ENCODE data around the gene SAP30BP. TPM values are rescaled to one million over a fixed set of nuclear protein-coding genes. Genes with fewer than 3 reads are reported as not detected.

Gene SAP30BP
- total RNA-seq (2021; fragmentation: NEBNext Ultra II Directional; extraction: Animal tissue kit (Norgen Biotek cat#: 25700)) = 79.9 and 81.5 TPM in 2 replicates
- polyA plus RNA-seq (2011; rRNA removed) = 63.3 and 82.1 TPM in 2 replicates
- polyA plus RNA-seq (2011; cell fraction: cytosol; rRNA removed) = 88.6 TPM
- polyA plus RNA-seq (2011; cell fraction: nucleus; rRNA removed) = 167 TPM
- 60.3 to 81.1 TPM (median 73.3 TPM) in 4 replicates for polyA plus RNA-seq (2012, experiment 1 of 2)
- polyA plus RNA-seq (2012, experiment 2 of 2) = 72.8 TPM
- 55.3 TPM for polyA plus RNA-seq (2013, experiment 1 of 2)
- polyA plus RNA-seq (2013, experiment 2 of 2) = 51.7 TPM
- polyA minus RNA-seq (2011; rRNA and poly(A)+ RNA removed) = 44.8 and 47.0 TPM in 2 replicates
- polyA minus RNA-seq (2011; cell fraction: cytosol; rRNA and poly(A)+ RNA removed) = 35.2 TPM
- 50.9 TPM for polyA minus RNA-seq (2011; cell fraction: nucleus; rRNA and poly(A)+ RNA removed)
- long read RNA-seq, experiment 1, transcript SAP30BP-225 (11 exons, 2,722 nt) = major isoform, 18 of 39 reads
- long read RNA-seq, experiment 1, partial matches to known transcripts = 9 of 39 reads
- long read RNA-seq, experiment 1, other reads (novel, unspliced or antisense) = 6 of 39 reads
- long read RNA-seq, experiment 2, transcript SAP30BP-225 (11 exons, 2,722 nt) = major isoform, 46 of 70 reads
- long read RNA-seq, experiment 2, partial matches to known transcripts = 18 of 70 reads
- long read RNA-seq, experiment 2, other reads (novel, unspliced or antisense) = 5 of 70 reads

DNA sequence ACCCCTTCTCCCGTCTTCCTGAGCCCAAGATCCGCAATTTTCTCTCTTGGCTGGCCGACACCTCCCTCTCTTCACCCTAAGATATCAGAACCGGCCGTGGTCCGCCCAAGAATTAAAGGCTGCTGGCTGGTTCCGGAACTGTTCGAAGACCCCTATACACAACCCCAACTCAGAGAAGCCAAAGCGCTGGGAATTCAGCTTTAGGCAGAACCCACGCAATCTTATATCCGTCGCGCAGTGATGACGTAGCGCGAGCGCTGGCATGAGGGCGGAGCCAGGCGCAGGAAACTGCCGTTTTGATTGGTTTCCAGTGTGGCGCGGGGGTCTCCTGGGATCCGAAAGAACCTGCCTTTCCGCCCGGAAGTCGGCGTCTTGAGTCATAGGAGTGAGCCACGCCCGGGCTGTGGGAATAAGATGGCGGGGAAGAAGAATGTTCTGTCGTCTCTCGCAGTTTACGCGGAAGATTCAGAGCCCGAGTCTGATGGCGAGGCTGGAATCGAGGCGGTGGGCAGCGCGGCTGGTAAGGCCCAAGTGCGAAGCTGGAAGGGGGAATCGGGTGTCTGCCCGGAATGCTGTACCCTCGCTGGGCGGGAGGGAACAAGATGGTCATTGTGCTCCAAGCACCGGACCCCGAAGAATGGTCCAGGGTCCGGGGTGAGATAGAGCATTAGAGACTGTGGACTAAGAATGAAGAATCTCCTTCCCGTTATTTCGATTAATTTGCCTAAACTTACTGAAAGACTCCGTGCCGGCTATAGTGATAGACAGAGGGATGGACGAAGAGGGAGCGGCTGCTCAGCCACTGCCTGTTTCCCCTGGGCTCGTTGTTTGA is at the start of gene SAP30BP, which contains the start of gene RECQL5:
TSS of gene SAP30BP (plus strand) at position 380 of the 832 bp plus-strand sequence. CDS start at position 415, 35 bp downstream.
TSS of gene RECQL5 (minus strand) at position 196 of the 832 bp plus-strand sequence. CDS start 597 bp downstream, outside the sequence.
- H2BK12ac ChIP-seq (ENCODE audit: low read depth, low read length) = no peak within 1 kb of the TSS; the same call in 1 of the 2 replicates
- peaks cover 0 to 13% (median 3%) of the 10 kb centered on the region in 4 experiments; a peak in 2 of 7 replicates for H3K4me1 ChIP-seq (replicated peaks in 1 of 4; ENCODE audit: control insufficient read depth in 3 of 4, insufficient read depth in 4 of 4, low read length in 3 of 4)
- peaks cover 7 to 31% (median 22%) of the 10 kb centered on the region in 4 experiments; a peak in 6 of 8 replicates for H3K36me3 ChIP-seq (ENCODE audit: control insufficient read depth in 2 of 4, insufficient read depth in 4 of 4, low read length in 3 of 4)
- peak within 1 kb of the TSS; percentile 70 to 96 for H3K4me2 ChIP-seq (ENCODE audit: insufficient read depth in 1 of 2, low read depth in 2 of 2, low read length in 2 of 2)
- peak within 1 kb of the TSS; percentile 81 to 99 (median 96) for H3K4me3 ChIP-seq (ENCODE audit: extremely low read depth in 1 of 4, insufficient read depth in 2 of 4, low read depth in 3 of 4, low read length in 4 of 4)
- peak within 1 kb of the TSS; percentile 98 for H2BK5ac ChIP-seq (ENCODE audit: low read depth, low read length)
- H3K79me1 ChIP-seq (ENCODE audit: low read depth, low read length) = peaks cover 2% of the 10 kb centered on the region; the same call in 1 of the 2 replicates
- H4K5ac ChIP-seq (ENCODE audit: insufficient read length, low read depth, low read length) = peak within 1 kb of the TSS; percentile 79
- H3K23ac ChIP-seq (ENCODE audit: insufficient read length) = no peak within 1 kb of the TSS
- WGBS, 2 experiments (ENCODE audit: extremely low coverage in 1 of 2, insufficient coverage in 1 of 2, insufficient read length in 1 of 2, insufficient replicate concordance in 2 of 2, low coverage in 1 of 2, low lambda C conversion rate in 2 of 2, missing lambda C conversion rate in 1 of 2) = 3% methylated on average over 55 of the region's 55 CpGs; no CpG with 5 or more reads in 1 of the 2 experiments
- no peak within 1 kb of the TSS for H2BK120ac ChIP-seq (replicated peaks; ENCODE audit: low read depth, low read length)
- ChIA-PET POLR2A (ENCODE audit: partially characterized antibody) (interaction anchor here (0.7 to 4.1 kb wide), 23 partner anchors 8 to 160 kb away, joined by 3 to 42 read pairs (median 4); partner anchors contain the start of genes ITGB4 and SMIM5), CTCF (ENCODE audit: partially characterized antibody) (interaction anchor here (0.6 to 51.0 kb wide), 10 partner anchors 9 to 113 kb away, joined by 3 to 2200 read pairs (median 5); partner anchors contain the start of gene SMIM5)
- H3K9ac ChIP-seq (replicated peaks in 1 of 4; ENCODE audit: extremely low read depth in 1 of 4, low read depth in 3 of 4, low read length in 3 of 4) = peak within 1 kb of the TSS; percentile 90 to 98 (median 96)
- peak within 1 kb of the TSS; percentile 26 for H4K91ac ChIP-seq (replicated peaks; ENCODE audit: insufficient read length, low read length)
- H2AK5ac ChIP-seq (ENCODE audit: low read depth, low read length) = no peak within 1 kb of the TSS
- H3K9me3 ChIP-seq (ENCODE audit: insufficient read depth in 2 of 2, low read depth in 1 of 2, low read length in 1 of 2) = no peaks in the 10 kb centered on the region
- no peak within 1 kb of the TSS for H2BK20ac ChIP-seq (ENCODE audit: low read length)
- H3K23me2 ChIP-seq (ENCODE audit: low read depth, low read length) = peaks cover 5% of the 10 kb centered on the region; the same call in 1 of the 2 replicates
- H2AFZ ChIP-seq (ENCODE audit: low read length) = 0 out of 2 replicates have a peak within 1 kb of the TSS, but pooled peaks have one; percentile 33
- no peak within 1 kb of the TSS for H2BK15ac ChIP-seq (ENCODE audit: low read length)
- H4K8ac ChIP-seq (ENCODE audit: extremely low read depth, insufficient read depth, low read length) = peak within 1 kb of the TSS; percentile 99; the same call in 1 of the 2 replicates
- peak; percentile 94 to 97 for DNase-seq (ENCODE audit: low read depth in 1 of 2, low spot score in 2 of 2)
- H3K27me3 ChIP-seq (replicated peaks in 1 of 4; ENCODE audit: control insufficient read depth in 3 of 4, extremely low read depth in 1 of 4, insufficient read depth in 3 of 4, low read length in 3 of 4) = no peaks in the 10 kb centered on the region
- no peak within 1 kb of the TSS for H3K56ac ChIP-seq (replicated peaks; ENCODE audit: insufficient read length, low read depth, low read length)
- no peak within 1 kb of the TSS for H3K4ac ChIP-seq (replicated peaks; ENCODE audit: insufficient read length, low read depth, low read length)
- peaks cover 11 to 61% of the 10 kb centered on the region in 2 experiments; a peak in 3 of 4 replicates for H3K79me2 ChIP-seq (ENCODE audit: control insufficient read depth in 1 of 2, insufficient read depth in 2 of 2, low read length in 2 of 2)
- H4K20me1 ChIP-seq (replicated peaks in 1 of 2; ENCODE audit: control insufficient read depth in 1 of 2, insufficient read depth in 2 of 2, low read length in 2 of 2) = peaks cover 4 to 8% of the 10 kb centered on the region in 2 experiments
- peak within 1 kb of the TSS; percentile 88 for H3K27ac ChIP-seq (ENCODE audit: low read depth, low read length)
- no peak within 1 kb of the TSS for H3K14ac ChIP-seq (ENCODE audit: insufficient read length)
- peak; percentile 13 for FAIRE-seq
- peak within 1 kb of the TSS; percentile 88; the same call in 1 of the 2 replicates for H3K18ac ChIP-seq (ENCODE audit: extremely low read depth, low read length)
- TF ChIP-seq SIN3A (conservative IDR thresholded peaks at IDR 0.05 in 1 of 2, IDR thresholded peaks at IDR 0.05 in 1 of 2; ENCODE audit: low read depth in 1 of 2, low read length in 2 of 2) (peak; percentile 66 to 73; a peak in 3 of 4 replicates), HDAC6 (IDR thresholded peaks at IDR 0.05; ENCODE audit: low read depth, low read length) (no peak), SRF (IDR thresholded peaks at IDR 0.05; ENCODE audit: low read depth, low read length) (0 out of 2 replicates have a peak, but pooled peaks have one; percentile 48), SIRT6 (IDR thresholded peaks at IDR 0.05; ENCODE audit: low read length) (no peak)
- TF ChIP-seq, protein P1, sequence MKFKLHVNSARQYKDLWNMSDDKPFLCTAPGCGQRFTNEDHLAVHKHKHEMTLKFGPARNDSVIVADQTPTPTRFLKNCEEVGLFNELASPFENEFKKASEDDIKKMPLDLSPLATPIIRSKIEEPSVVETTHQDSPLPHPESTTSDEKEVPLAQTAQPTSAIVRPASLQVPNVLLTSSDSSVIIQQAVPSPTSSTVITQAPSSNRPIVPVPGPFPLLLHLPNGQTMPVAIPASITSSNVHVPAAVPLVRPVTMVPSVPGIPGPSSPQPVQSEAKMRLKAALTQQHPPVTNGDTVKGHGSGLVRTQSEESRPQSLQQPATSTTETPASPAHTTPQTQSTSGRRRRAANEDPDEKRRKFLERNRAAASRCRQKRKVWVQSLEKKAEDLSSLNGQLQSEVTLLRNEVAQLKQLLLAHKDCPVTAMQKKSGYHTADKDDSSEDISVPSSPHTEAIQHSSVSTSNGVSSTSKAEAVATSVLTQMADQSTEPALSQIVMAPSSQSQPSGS (IDR thresholded peaks at IDR 0.05; ENCODE audit: low read length) = 0 out of 2 replicates have a peak, but pooled peaks have one; percentile 17

Data from H1 (cell line).